Measurements from ENCODE around the gene RARB. TPM values are rescaled to one million over a fixed set of nuclear protein-coding genes. Genes with fewer than 3 reads are reported as not detected.

The RARB gene
- total RNA-seq, 1 experiment from 2014 or later: not detected

GRCh38 chr3:25453619-25454004 lies 25.5 kb downstream of the RARB start:
- Mint-ChIP-seq H3K36me3 (ENCODE audit: insufficient read depth, unreplicated experiment) (peaks cover 4% of the 10 kb centered on the region), H3K4me1 (ENCODE audit: insufficient read depth, unreplicated experiment) (peaks cover 10% of the 10 kb centered on the region), H3K27ac (ENCODE audit: low read depth, unreplicated experiment) (no peak overlapping the region), H3K4me3 (ENCODE audit: unreplicated experiment) (no peak overlapping the region), H3K9me3 (ENCODE audit: unreplicated experiment) (no peaks in the 10 kb centered on the region), H3K27me3 (ENCODE audit: insufficient read depth, unreplicated experiment) (no peaks in the 10 kb centered on the region)
- DNase-seq (ENCODE audit: unreplicated experiment): no peak
- BruUV-seq (replicated peaks): no TSS peak
- no peak for TF ChIP-seq CTCF (IDR thresholded peaks at IDR 0.05; ENCODE audit: unreplicated experiment)
- intact Hi-C loops (cut with micrococcal nuclease): no loop called here
- POLR2A ChIA-PET: interaction anchor here (1.6 kb wide), 1 partner anchor 10 kb away, joined by 3 read pairs; no protein-coding TSS in a partner anchor
- CTCF ChIA-PET: interaction anchor here (3.6 kb wide), 1 partner anchor 12 kb away, joined by 17 read pairs; no protein-coding TSS in a partner anchor

GRCh38 chr3:25454005-25454927 lies 26.2 kb downstream of the RARB start:
- Mint-ChIP-seq H3K4me3 (ENCODE audit: unreplicated experiment) (no peak overlapping the region), H3K4me1 (ENCODE audit: insufficient read depth, unreplicated experiment) (peaks cover 6% of the 10 kb centered on the region), H3K27ac (ENCODE audit: low read depth, unreplicated experiment) (no peak overlapping the region), H3K36me3 (ENCODE audit: insufficient read depth, unreplicated experiment) (peaks cover 4% of the 10 kb centered on the region), H3K27me3 (ENCODE audit: insufficient read depth, unreplicated experiment) (no peaks in the 10 kb centered on the region), H3K9me3 (ENCODE audit: unreplicated experiment) (no peaks in the 10 kb centered on the region)
- BruUV-seq (replicated peaks): no TSS peak
- ChIA-PET CTCF (interaction anchor here (0.6 to 3.6 kb wide), 6 partner anchors 13 to 978 kb away, joined by 3 to 17 read pairs (median 3); no protein-coding TSS in a partner anchor), POLR2A (interaction anchor here (1.0 to 1.6 kb wide), 2 partner anchors 11 to 168 kb away, joined by 3 read pairs; no protein-coding TSS in a partner anchor)
- no peak for DNase-seq (ENCODE audit: unreplicated experiment)
- intact Hi-C loops (cut with micrococcal nuclease): no loop called here
- no peak for TF ChIP-seq CTCF (IDR thresholded peaks at IDR 0.05; ENCODE audit: unreplicated experiment)

GRCh38 chr3:25455441-25456132 lies 27.5 kb downstream of the RARB start:
- peaks cover 4% of the 10 kb centered on the region for H3K36me3 Mint-ChIP-seq (ENCODE audit: insufficient read depth, unreplicated experiment)
- no peaks in the 10 kb centered on the region for H3K9me3 Mint-ChIP-seq (ENCODE audit: unreplicated experiment)
- no peak overlapping the region for H3K27ac Mint-ChIP-seq (ENCODE audit: low read depth, unreplicated experiment)
- H3K27me3 Mint-ChIP-seq (ENCODE audit: insufficient read depth, unreplicated experiment): no peaks in the 10 kb centered on the region
- TF ChIP-seq CTCF (IDR thresholded peaks at IDR 0.05; ENCODE audit: unreplicated experiment): no peak
- ChIA-PET CTCF (interaction anchor here (3.6 kb wide), 1 partner anchor 14 kb away, joined by 17 read pairs; no protein-coding TSS in a partner anchor), POLR2A (interaction anchor here (1.6 kb wide), 1 partner anchor 12 kb away, joined by 3 read pairs; no protein-coding TSS in a partner anchor)
- no TSS peak for BruUV-seq (replicated peaks)
- peaks cover 4% of the 10 kb centered on the region for H3K4me1 Mint-ChIP-seq (ENCODE audit: insufficient read depth, unreplicated experiment)
- H3K4me3 Mint-ChIP-seq (ENCODE audit: unreplicated experiment): no peak overlapping the region
- intact Hi-C loops (cut with micrococcal nuclease): no loop called here
- no peak for DNase-seq (ENCODE audit: unreplicated experiment)
